GM13977 (cell line): ENCODE data around the gene MITF.

Experiments
- DNase-seq: peaks from one replicate; pipeline ENCODE4 v3.0.0; 2012; ENCODE audit warnings: low spot score
- in situ Hi-C: fragments of 300-500 bp; cut with MboI; formaldehyde crosslinking; loops from one replicate; pipeline ENCODE4 v1.12.0; 2022; ENCODE audit warnings: low sequenced_read_pairs, low pct_unique_long_range_greater_than_20kb, mixed read lengths, inconsistent platforms; ENCODE audit not compliant: unreplicated experiment
- TF ChIP-seq, protein P1 (sequence below): IDR thresholded peaks from 2 replicates; pipeline ENCODE4 v1.5.1; 2012; ENCODE audit warnings: mild to moderate bottlenecking, control low read depth; ENCODE audit not compliant: insufficient read depth; ENCODE audit errors: extremely low read depth, missing control alignments

MITF gene

DNA sequence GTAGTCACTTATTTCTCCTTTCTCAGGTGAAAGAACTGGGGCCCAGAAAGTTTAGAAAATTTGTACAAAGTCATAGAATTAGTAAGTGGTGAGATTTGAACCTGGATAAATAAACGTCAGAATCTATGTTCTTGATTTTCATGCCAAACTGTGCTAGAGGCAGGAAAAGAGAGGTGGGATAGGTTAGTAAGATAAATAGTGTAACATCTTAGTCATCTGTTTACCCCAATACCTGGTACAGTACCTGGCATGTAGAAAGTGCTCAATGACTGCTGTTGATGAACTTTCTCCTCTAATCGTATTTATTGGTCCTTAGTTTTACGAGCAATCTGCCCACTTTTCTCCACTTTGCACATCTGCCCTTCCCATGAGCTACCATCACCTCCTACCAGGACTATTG lies 124.9 kb downstream of the MITF start:
- no peak for DNase-seq
- TF ChIP-seq, protein P1, sequence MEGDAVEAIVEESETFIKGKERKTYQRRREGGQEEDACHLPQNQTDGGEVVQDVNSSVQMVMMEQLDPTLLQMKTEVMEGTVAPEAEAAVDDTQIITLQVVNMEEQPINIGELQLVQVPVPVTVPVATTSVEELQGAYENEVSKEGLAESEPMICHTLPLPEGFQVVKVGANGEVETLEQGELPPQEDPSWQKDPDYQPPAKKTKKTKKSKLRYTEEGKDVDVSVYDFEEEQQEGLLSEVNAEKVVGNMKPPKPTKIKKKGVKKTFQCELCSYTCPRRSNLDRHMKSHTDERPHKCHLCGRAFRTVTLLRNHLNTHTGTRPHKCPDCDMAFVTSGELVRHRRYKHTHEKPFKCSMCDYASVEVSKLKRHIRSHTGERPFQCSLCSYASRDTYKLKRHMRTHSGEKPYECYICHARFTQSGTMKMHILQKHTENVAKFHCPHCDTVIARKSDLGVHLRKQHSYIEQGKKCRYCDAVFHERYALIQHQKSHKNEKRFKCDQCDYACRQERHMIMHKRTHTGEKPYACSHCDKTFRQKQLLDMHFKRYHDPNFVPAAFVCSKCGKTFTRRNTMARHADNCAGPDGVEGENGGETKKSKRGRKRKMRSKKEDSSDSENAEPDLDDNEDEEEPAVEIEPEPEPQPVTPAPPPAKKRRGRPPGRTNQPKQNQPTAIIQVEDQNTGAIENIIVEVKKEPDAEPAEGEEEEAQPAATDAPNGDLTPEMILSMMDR: no peak
- in situ Hi-C loops: no loop called here

DNA sequence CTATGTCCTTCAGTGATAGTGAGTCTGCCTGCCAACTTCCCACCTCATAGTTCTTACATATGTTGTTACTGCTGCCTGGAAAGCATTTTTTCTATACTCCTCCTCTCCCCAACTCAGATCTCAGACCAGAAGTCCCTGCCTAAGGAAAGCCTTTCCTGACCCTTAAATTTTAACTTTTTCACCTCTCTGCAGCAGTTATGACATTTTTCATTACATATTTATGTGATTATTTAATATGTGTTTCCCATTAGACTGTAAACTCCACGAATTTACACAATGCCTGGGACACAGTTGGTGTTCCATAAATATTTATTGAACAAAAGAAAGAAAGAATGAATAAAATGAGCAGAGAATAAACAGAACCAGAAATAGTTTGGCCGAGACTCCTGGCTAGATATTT lies 125.5 kb downstream of the MITF start:
- in situ Hi-C loops: no loop called here
- TF ChIP-seq, protein P1: no peak
- DNase-seq: no peak

DNA sequence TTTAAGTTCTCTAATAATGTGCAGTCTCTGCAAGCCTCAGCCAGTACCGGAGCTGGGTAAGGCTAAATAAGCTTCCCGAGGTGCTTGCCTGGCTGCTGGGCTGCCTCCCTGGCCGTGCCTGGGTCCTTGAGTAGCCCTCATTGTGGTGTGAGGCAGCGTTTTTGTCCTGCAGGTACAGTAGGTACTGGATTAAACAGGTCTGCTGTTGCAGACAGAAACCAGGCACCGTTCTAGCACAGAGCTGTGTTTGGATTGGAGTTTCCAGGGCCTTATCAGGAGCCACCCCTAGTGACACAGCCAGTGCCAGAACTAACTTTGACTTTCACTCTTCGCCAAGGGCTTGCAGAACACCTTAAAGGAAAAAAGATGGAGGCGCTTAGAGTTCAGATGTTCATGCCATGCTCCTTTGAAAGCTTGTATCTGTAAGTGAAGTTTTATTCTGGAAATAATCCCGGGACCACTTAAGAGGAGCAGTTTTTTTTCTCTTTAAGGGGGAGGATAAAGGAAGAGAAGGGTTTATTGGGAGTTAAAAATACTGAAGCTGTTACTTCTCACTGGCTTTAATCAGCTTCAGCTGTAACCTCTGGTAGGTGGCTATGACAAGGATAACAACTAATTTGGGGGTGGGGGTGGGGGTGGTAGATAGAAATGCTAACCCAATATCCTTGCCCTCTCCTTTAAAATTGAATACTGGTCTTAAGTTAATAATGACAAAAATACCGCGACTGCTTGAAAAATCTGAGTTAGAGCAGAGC lies 126.8 kb downstream of the MITF start:
- TF ChIP-seq, protein P1: no peak
- in situ Hi-C loops: no loop called here
- DNase-seq: no peak

DNA sequence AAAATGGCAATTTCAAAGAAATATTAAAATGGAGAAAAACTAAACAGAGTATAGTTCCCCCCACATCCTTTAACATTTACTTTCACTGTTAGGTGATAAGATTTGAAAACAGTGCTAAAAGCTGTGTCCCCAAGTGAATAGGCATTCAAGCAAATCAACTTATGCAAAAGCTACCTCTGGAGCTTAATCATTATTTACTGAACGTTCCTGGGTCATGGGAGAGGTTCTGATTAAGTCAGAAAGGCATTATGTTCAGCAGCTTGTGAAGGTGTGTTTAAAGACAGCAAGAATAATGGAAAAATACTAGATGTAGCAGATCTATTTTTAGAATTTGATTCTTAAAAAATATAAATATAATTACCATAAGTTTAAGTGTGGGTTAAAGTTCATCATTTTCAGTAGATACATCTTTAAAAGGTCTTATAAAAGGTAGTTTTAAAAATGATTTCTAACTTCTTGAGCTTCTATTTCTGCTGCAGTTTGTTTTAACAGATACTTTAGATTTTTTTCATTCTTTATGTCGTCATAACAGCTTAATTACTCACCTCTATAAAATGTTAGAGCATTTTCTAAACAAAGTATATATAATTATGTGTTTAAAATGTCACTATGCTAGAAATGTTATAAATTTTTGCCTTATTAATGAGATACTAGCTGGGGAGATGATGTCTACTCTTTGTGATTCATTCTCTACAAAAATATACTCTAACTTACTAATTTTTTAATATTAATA lies 127.9 kb downstream of the MITF start:
- in situ Hi-C loops: no loop called here
- DNase-seq: no peak
- TF ChIP-seq, protein P1: no peak

DNA sequence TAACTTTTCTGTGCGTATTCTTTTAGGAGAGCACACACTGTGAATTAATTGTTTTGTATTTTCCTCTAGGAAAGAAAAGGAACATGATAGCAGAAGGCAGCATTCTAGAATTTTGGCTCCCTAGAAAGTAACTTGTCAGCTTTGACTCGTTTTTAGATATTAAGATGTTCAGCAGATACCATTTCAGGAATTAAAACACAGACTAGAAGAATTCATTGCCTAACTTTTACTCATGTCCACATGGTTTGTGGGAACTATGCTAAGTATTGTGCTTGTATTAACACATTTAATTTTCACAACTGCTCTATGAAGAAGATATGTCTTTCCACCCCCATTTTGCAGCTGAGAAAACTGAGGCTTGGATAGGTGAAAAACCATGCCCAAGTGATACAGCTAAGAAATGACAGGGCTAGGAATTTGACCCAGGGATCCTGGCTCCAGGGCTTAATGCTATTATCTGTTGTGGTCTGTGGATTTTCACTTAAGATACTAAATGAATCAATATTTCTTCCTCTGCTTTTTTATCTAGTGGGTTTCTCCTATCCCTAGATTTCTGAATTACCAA lies 128.8 kb downstream of the MITF start:
- no peak for DNase-seq
- TF ChIP-seq, protein P1: no peak
- in situ Hi-C loops: no loop called here

DNA sequence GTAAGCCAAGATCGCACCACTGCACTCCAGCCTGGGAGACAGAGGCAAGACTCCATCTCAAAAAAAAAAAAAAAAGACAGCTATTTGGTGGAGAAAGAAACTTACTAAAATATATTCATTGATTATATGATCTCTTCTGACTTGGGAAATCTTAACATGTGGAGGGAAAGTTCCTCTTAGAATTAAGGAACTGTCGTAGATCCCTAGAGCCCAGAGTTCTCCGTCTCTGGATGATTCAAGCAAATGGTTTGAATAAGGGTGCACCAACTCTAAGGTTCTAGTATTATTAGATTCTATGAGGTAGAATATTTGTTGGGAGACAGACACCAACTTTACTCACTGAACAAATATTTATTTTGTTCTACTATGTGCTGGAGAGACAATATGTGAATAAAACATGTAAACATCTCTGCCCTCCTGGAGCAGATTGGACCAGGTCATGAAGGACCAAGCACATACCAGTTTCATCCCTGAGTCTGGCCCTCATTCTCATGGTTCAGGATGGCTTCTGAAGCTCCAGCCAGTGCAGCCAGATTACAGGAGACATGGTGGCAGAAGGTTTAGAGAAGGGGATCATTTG lies 129.7 kb downstream of the MITF start:
- DNase-seq: no peak
- in situ Hi-C loops: no loop called here
- TF ChIP-seq, protein P1: no peak
